D721Med (cell line): Measurements from ENCODE around the gene EBLN2.

ENCODE experiments used
- DNase-seq: peaks from one replicate; pipeline ENCODE4 v3.0.0; 2011; ENCODE audit warnings: low spot score; ENCODE audit not compliant: insufficient read length
- FAIRE-seq: peaks from 2 replicates; lab custom pipeline; 2011; peaks lifted over from hg19 to GRCh38; lab: Jason Lieb, UNC
- CTCF ChIP-seq: IDR thresholded peaks from 2 replicates; pipeline ENCODE4 v1.5.1; 2012; ENCODE audit warnings: mild to moderate bottlenecking, control low read depth; ENCODE audit not compliant: insufficient read depth; ENCODE audit errors: missing control alignments

The EBLN2 gene

GRCh38 chr3:73086071-73086494 lies 24.6 kb downstream of the EBLN2 start:
- FAIRE-seq (peak; percentile 77), DNase-seq (no peak)
- TF ChIP-seq CTCF, result peak; percentile 91

DNA sequence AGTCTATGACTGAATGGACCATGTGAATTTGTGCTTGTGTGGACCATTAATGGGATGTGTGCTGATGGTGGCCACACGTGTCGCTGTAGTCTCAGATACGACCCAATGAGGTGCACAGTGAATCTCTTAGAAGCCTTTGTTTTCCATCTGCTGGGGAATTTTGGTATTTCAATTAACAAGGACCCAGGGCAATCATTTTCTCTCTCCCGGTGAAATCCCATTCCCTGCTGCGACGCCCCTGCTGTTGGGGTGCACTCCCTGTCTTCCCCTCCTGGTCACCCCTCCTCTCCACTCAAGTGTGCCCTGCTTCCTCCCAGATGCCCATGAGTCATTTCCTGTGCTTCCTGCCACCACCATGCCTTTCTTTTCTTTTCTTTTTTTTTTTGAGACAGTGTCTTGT lies 32.7 kb downstream of the EBLN2 start:
- no peak for DNase-seq
- no peak for FAIRE-seq
- TF ChIP-seq CTCF, result no peak

GRCh38 chr3:73094951-73095350 lies 33.5 kb downstream of the EBLN2 start:
- FAIRE-seq (no peak), DNase-seq (no peak)
- no peak for TF ChIP-seq CTCF

DNA sequence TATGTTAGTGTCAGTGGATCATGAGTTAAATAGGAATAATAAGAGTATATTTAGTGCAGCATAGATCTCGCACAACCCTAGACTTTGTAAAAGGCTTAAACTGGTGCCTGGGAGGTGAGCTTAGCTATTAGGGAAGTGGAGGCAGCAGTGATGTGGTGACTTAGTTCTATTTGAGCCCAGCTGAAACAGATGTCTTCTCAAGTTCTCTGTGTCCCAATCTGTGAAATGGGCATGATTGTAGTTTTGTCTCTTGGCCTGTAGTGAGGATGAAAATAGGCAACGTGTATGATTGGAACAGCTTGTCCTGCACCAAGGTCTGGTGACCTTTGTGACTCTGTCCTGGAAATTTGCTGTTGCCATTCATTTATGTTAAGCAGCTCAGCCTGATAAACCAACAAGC lies 34.7 kb downstream of the EBLN2 start:
- no peak for FAIRE-seq
- TF ChIP-seq CTCF, result no peak
- no peak for DNase-seq

- FAIRE-seq (no peak), DNase-seq (no peak)
- no peak for TF ChIP-seq CTCF
Measured at GRCh38 chr3:73098026-73098425, 36.6 kb downstream of the EBLN2 start.

- DNase-seq (no peak), FAIRE-seq (no peak)
- no peak for TF ChIP-seq CTCF
Measured at GRCh38 chr3:73098873-73099272, 37.4 kb downstream of the EBLN2 start.

GRCh38 chr3:73100741-73101559 lies 39.5 kb downstream of the EBLN2 start:
- peak; percentile 95 for TF ChIP-seq CTCF
- DNase-seq, result peak; percentile 81
- peak; percentile 60 for FAIRE-seq
